NCI-H2196 (cell line): ENCODE data around the gene KDM4B.
"Not testable (repeated sequence)": the region's sequence is repeated elsewhere in the genome, so short reads cannot be mapped to it uniquely, and the experiment has no call there.

Experiments
- DNase-seq: peaks from one replicate; lab custom pipeline; 2025; ENCODE audit not compliant: unreplicated experiment; lab: John Stamatoyannopoulos, UW

The KDM4B gene

DNA sequence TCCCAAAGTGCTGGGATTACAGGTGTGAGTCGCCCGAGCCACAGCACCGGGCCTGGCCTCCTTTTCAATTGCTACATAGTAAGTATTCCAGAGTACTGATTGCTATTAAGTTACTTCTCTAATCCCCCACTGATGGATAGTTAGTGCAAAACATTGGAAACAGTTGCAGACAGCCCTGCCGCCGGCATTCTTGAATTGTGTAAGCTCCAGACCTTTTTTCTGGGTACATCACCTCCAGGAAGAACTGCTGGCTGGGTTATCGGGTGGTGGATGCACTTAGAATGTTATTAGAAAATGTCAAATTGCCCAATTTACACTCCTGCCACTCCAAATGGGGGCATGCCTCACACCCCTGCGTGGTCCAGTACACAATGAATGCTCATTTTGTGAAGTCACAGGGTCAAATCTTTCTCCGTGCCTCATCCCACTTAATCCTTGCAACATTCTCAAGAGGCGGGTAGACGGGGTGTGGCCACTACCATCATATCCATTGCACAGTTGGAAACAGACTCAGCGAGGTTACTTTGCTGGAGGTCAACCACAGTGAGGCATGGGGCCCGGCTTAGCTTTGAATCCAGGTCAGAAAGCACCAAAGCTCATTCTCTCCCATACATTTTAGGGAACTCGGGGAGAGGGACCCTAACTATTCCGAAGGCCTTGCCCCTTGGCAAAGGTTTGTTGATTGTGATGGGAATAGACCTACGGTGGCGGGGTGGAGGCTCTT, 1.0 kb upstream of the KDM4B start:
- DNase-seq: no peak

DNA sequence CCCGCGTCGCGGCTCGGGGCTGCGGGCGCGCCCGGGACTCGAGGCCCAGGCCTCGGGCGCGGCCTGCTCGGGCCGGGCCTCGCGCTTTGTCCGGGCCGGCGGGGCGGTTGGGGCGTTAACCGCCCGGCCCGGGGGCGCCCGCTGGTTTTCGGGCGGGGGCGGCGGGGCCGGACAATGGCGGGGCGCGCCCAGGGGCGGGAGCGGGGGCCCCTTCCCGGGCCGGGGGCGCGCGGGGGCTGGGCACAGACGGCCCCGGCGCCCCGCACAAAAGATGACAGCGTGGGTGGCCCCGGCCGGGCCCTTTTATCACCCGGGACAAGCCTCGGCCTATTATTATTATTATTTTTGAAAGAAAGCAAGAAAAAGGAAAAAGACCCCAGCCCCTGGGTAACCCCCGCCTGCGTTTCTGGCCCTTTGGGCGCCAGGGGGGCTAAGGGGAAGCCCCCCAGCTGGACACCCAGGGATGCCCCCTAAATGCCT, 419 bp downstream of the KDM4B start:
- no peak for DNase-seq

DNA sequence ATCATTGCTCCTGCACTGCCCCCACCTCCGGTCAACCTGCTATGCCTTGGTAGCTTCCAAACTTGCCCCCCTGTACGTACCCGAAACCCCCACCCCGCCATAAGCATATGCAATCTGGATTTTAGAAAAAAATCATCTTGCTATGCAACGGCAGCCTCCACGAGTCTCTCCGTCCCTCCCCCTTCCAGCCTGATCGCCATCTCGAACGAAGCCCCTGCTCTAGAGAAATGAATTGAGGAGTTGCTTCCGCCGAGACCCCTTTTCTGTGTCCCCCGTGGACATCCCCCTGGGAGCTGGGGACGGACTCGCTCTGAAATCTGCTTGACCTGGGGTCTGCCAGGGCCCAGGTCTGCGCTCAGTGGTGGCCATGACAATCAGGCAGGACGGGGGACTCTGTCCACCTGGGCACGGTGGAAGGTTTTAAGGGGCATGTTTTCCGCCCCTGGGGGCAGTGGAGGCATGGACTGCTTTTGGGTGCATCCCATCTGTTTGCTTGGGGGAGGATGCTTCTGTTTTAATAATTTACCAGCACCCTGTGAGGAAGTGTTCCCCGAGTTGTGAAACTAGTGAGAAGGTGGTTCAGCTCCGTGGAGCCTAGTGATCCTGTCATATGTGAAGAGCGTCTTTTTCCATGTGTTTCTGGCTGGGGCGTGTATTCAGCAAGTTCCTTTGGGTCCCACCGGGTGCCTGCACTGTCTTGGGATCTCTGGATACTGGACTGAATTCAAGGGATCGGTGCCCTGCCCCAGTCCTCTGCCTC, 1.0 kb downstream of the KDM4B start:
- DNase-seq: no peak

DNA sequence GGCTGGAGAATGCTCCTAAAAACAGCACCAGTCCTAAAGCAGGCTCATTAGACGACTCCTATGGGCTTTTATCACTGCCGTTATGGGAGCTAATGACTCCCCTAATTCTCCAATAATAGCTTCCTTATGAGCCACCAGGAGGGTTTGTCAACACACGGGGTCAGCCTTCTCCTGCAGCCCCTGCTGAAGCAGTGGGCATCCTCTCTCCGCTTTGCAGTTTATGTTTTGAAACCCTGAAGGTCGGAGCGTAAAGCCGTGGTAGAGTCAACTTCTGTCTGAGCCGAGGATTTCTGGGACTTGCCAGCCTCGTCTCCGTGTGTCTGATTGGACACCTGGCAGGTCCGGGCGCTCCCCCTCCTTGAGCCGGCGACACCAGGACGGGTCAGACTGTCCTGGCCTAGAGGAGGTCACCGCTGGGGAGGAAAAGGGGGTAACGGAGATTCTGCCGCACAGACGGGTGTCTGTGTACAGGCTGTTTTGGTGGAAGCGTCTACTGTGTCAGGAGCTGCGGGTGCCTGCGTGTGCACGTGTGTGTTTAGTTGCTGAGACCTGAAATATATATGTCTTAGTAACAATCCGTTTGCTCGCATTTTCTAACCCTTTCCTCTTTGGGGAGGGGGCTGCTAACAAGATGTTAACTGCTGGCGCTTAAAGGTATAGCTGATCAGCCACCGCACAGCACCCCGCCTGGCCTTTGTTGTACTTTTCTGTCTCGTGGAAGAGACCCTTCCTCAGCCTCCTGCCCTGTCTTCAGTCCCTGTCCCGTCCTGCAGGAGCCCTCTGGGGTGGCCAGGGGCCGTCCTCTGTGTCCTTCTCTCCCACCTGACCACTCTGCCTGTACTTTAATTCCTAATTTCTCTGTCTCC, 1.9 kb downstream of the KDM4B start:
- peak; percentile 25 for DNase-seq

DNA sequence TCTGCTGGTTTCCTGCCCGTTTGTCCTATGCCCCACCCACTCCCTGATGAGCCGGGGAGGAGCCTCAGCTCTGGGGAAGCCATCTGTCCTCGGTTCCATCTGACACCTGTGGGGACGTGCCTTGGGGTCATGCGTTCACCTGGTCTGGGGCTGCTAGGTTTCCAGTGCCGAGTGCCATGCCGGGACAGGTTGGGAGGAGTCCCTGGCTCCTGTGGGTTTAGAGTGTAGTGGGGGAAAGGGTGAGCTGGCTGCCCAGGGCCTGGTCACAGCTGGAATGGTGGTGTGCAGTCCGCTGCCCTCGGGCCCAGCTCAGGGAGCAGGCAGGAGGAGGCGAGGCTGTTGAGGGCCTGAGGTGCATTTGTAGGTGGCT, 2.5 kb downstream of the KDM4B start:
- DNase-seq: peak; percentile 56

DNA sequence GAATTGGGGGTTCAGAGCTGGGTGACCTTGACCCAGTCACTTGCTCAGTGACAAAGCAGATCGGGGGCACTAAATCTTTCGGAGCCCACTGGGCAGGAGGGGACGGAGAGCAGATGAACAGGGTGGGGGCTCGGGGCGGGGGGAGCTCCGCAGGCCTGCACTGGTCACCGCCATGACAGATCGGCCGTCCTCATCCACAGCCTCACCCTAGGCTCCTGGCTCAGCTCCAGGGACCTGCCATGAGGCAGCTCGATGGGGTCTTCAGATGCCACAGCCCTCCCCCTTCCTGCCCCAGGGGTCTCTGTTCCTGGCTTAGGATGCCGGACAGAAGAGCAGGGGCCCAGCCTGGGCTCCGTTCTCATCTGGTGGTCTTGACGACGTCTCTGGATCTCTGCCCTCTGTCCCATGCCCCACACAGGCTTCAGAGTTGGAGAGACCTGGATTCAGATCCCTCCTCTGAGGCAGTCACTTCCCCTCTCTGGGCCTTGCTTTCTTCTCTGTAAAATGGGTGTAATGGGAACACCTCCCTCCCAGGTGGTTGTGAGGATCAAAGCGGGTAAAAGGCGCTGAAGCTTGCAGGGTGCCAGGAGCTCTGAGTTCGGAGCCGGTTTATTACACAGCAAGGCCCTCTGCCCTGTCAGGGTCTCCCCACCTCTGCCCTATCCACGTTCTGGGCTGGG, 3.0 kb downstream of the KDM4B start:
- DNase-seq: no peak

DNA sequence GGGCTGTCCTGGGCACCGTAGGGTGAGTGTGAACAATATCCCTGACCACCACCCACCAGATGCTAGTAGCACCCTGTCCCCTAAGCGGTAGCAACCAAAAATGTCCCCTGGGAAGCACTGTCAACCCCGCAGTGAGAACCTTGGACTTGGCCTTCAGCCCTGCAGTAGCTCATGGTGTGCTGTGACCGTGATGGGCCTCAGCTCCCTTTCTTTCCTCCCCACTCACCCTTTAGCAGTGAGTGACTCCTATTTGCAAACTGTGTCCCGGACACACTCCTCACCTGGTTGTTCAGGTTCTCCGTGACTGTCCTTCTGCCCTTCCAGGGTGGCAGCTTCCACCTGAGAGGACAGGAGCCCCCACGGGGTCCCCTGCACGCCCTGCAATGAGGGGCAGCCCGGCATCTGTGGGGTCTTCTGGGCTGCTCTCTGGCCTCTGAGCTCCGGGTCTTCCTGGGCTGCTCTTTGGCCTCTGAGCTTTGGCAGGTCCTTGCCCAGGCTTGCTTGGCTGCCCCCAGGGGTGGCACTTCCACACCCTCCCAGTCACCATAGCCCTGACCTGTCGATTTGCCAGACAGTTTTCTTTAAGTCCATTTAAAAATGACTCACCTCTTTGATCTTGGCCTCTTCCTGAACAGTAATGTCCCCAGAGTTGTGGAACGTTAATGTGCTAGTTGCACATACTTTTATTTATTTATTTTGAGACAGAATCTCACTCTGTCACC, 3.8 kb downstream of the KDM4B start:
- DNase-seq: peak; percentile 13

DNA sequence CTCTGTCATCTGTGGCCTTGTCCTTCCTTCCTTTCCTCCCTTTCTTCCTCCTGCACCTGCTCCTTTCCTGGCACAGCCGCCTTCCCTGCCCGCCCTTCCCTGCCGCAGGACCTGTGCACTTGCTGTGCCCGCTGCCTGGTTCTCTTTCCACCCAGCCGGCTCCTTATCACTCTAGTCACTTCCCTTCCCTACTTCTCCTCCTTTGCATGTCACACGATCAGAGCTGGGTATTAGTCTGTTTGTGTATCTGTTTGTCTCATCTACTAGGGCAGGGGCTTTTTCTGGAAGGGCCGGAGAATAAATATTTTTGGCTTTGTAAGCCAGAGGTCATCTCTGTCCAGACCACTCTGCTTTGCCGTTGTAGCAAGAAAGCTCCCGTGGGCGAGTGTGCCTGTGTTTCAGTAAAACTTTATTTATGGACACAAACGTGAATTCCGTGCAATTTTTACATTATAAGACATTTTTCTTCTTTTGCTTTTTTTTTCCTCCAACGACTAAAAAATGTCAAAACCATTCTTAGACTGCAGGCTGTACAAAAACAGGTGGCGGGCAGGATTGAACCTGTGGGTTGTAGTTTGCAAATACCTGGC, 6.1 kb downstream of the KDM4B start:
- no peak for DNase-seq

DNA sequence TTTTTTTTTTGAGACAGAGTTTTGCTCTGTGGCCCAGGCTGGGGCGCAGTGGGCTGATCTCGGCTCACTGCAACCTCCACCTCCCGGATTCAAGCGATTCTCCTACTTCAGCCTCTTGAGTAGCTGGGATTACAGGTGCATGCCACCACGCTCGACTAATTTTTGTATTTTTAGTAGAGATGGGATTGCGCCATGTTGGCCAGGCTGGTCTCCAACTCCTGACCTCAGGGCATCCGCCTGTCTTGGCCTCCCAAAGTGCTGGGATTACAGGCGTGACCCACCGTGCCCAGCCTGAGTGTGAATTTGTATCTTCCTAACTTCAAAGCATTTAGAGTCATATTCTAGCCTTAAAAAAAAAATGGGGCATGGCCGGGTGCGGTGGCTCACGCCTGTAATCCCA, 6.7 kb downstream of the KDM4B start:
- not testable (repeated sequence) for DNase-seq

DNA sequence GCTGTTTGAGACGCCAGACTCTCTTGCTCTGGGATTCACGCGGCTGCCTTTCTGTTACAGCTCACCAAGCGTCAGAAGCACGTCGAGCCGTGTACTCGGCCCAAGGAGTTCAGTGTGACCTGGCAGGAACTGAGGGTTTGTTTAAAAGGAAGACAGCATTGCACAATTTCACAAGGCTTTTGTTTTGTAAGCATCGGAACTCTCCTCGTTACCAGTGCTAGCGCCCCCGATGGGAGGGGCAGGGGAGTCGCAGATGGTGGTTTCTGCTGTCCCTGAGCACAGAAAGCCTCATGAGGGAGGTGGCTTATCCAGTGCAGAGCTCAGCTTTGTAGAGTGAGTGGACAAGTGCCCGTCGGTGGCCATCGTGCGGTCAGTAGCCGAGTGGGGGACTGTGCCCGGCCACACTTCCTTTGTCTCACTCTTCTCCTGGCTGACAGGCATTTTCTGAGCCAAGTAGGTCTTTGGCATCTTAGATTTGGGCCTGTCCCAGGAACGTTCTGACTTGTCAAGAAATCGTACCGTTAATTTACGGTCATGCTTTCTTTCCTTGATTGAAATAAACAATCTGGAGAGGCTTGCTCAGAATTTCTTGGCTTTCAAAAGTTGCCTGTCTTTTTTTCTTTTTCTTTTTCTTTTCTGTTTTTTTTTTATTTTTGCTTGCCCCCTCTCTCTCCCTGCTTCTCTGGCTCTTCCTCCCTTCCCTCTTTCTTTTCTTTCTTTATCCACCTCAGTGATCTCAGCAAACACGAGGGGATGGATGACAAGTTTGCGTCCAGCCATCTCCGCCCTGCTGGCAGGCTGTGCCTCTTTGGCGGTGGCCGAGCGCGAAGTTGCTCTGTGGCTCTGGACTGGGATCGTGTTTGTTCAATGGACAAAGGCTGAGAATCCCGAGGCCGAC, 7.7 kb downstream of the KDM4B start:
- DNase-seq: no peak

DNA sequence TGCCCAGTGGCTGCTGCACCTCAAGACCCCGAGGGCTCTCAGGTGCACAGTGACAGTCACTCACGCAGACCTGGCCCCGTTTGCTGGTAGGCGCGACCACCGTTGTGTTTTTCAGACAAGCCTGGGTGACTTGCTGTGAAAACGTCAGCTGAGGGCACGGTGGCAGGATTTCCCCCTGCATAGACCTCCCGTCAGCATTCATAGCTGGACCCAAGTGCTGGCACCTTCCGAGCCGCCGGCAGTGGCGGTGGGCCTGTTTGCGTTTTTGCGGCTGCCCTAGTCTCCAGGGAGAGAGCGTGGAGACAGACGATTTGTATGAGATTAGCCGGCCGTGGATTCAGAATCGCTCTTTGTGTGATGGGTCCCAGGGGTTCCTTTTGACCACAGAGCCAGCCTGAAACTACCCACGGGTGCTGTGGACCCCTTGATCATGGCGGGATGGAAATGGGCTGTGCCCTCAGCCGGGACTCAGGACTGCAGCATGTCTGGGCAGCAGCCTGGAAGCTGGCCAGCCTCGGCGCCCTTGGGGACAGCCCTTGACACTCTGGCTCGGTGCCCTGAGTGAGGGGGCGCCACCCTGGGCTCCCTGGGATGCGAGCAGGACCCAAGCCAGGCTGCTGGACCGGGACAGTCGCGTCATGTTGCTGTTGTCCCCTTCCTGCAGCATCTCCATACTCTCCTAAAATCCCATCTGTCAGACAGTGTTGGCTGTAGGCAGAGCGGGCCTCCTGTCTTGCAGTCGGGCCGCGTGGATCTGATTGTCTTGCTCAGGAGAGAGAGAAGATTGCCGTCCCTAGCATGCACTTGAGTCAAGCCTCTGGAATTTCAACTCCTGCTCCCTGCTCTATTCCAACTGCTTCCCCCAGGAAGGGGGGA, 8.6 kb downstream of the KDM4B start:
- no peak for DNase-seq

DNA sequence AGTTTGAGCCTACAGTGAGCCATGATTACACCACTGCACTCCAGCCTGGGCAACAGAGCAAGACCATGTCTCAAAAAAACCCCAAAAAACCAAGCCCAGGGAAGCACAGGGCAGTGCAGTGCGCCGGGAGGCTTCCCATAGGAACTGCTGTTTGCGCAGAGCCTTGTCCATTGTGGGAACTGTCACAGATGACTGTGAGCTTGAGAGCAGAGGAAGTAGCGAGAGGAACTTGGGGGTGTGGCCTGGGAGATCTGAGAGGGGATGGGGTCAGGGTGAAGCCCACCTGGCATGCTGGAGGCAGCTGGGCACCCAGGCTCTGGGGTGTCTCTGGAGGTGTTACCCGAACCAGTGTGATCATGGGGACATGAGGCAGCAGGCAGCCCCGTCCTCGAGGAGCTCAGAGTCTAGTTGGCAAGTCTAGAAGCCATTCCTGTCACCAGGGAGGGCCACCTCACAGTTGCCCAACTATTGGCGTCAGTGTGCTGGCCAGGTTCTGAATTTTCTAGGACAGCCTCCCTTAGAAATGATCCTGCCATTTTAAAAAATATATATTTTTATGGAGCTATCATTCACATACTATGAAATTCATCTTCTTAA, 10.4 kb downstream of the KDM4B start:
- DNase-seq: no peak

DNA sequence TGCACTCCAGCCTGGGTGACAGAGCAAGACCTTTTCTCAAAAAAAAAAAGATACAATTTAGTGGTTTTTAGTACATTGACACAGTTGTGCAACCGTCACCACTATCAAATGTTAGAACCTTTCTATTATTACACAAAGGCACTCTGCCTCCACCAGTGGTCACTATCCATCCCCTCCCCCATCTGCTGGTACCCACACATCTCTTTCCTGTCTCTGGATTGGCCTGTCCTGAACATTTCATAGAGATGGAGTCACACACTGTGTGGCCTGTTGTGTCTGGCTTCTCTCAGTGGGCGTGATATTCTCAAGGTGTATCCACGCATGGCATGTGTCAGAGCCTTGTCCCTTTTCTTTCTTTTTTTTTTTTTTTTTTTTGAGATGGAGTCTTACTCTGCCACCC, 11.2 kb downstream of the KDM4B start:
- DNase-seq: no peak

DNA sequence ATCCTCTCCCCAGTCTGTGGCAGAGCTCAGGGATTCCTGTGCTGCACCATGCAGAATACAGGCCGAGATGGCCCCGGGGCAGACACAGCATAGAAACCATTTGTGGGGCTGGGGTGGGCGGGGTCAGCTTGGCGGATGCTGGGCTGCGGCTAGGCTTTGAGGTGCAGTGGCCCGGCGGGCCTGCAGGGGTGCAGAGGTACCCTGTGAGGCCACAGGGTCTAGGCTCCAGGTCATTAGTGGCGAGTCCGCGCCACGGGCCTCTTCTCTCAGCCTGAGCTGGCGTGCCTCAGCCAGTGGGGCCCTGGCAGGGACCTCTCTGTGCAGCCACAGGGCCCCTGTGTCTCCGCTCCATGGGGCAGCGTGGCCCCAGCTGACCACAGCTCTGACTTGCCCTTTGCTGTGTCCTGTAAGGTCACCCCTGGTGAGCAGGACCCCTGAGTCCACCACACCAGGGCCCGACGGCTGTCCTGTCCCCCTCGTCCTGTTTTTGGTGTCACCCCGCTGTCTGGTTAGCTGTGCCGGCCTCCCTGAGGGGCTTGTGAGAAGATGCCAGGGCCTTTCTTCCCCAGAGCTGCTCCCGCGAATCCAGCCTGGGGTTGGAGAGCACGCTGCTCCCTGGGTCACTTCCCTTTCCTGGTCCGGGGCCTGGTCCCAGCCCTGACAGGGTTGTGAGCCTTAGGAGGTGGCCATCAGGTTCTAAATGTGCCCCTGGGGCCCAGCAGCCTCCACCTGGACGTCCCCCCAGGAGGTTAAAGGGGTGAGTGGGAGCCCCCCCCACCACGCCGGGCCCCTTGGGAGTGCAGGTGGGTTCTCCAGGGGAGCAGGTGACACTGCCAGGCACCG, 12.1 kb downstream of the KDM4B start:
- no peak for DNase-seq

DNA sequence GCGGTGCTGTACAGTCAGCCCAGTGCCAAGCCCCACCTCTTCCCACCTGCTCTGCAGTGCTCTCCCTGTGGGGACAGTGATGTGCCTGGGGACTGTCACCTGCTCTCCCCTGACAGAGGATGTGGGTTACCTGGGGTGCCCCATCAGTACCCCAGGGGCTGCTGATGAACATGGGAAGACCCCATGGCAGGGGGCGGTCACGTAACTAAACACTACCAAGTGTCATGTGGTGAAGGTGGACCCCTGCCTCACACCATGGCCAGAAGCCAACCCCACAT, 12.7 kb downstream of the KDM4B start:
- DNase-seq: no peak

DNA sequence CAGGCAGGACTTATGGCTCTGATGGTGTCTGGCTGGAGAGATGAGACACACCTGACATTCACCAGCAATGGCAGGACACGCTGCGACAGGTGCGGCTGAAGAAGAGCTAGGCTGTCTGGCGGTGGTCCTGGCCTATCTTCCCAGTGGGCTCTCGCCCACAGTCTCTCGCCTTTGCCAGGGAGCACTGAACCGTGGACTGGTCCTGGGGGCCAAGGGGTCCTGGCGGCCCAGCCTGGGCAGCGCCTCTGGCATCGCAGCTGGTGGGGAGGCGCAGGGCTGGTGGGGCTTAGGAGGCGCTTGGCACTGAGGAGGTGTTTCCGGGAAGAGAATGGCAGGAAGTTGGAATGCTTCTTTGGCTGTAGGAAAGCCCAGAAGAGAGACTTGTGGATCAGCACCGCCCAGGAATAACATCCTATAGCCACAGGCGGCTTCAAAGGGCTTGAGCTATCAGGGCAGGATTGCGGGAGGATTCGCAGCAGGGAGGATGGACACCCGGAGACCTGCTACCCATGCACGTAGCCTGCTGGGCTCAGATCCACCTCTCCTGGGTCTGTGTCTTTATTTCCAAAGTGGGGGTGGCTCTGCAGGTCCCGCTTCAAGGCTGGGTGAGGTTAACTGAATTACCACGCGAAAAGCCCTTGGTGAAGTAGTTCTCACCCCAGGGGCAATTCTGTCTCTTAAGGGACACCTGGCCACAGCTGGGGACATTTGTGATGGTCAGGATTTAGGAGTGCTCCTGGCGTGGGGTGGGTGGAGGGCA, 14.6 kb downstream of the KDM4B start:
- no peak for DNase-seq

DNA sequence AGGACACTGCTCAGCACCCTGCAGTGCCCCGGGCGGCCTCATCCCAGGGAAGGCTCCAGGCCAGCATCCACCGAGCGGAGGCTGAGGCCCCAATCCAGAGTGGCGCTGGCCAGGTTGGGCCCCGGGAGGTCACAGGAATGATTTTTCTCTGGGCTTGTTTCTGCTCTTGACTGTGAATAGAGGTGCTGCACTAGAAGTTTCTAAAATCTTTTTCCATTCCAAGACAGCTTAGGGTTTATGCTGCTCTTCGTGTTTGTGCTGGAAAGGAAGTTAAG, 15.1 kb downstream of the KDM4B start:
- DNase-seq: no peak
